ENCODE data around the gene SPINK8.

SPINK8 gene

GRCh38 chr3:48303021-48303420, 30.4 kb downstream of the SPINK8 start:
- TF ChIP-seq REST (IDR thresholded peaks at IDR 0.05; ENCODE audit: insufficient read depth in 1 of 2, low read depth in 2 of 2, low read length in 2 of 2) (no peak), POLR2AphosphoS5 (IDR thresholded peaks at IDR 0.05; ENCODE audit: low read depth, low read length) (no peak), TAF1 (IDR thresholded peaks at IDR 0.05; ENCODE audit: borderline replicate concordance, insufficient read depth, low read length) (no peak), FOXP2 (optimal IDR thresholded peaks at IDR 0.05; ENCODE audit: borderline replicate concordance, extremely low read depth, extremely low read length, insufficient read depth) (no peak)

GRCh38 chr3:48301800-48302166, 31.7 kb downstream of the SPINK8 start:
- TF ChIP-seq POLR2AphosphoS5 (IDR thresholded peaks at IDR 0.05; ENCODE audit: low read depth, low read length) = no peak
- no peak for TF ChIP-seq TAF1 (IDR thresholded peaks at IDR 0.05; ENCODE audit: borderline replicate concordance, insufficient read depth, low read length)
- no peak for TF ChIP-seq SIN3A (IDR thresholded peaks at IDR 0.05; ENCODE audit: borderline replicate concordance, insufficient read depth, low read length)
- TF ChIP-seq FOXP2 (optimal IDR thresholded peaks at IDR 0.05; ENCODE audit: borderline replicate concordance, extremely low read depth, extremely low read length, insufficient read depth) = no peak

GRCh38 chr3:48301020-48301799, 32.3 kb downstream of the SPINK8 start, which contains the start of gene NME6:
NME6 (minus strand) TSS chr3:48301367.
- peak; percentile 81 for TF ChIP-seq POLR2AphosphoS5 (IDR thresholded peaks at IDR 0.05; ENCODE audit: low read depth, low read length)
- TF ChIP-seq SIN3A (IDR thresholded peaks at IDR 0.05; ENCODE audit: borderline replicate concordance, insufficient read depth, low read length) = no peak
- no peak for TF ChIP-seq REST (IDR thresholded peaks at IDR 0.05; ENCODE audit: insufficient read depth in 1 of 2, low read depth in 2 of 2, low read length in 2 of 2)
- TF ChIP-seq TAF1 (IDR thresholded peaks at IDR 0.05; ENCODE audit: borderline replicate concordance, insufficient read depth, low read length) = peak; percentile 83; the same call in 1 of the 2 replicates
- peak; percentile 55 for TF ChIP-seq FOXP2 (optimal IDR thresholded peaks at IDR 0.05; ENCODE audit: borderline replicate concordance, extremely low read depth, extremely low read length, insufficient read depth)

GRCh38 chr3:48299746-48300712, 33.4 kb downstream of the SPINK8 start:
- TF ChIP-seq SIN3A (IDR thresholded peaks at IDR 0.05; ENCODE audit: borderline replicate concordance, insufficient read depth, low read length) = no peak
- no peak for TF ChIP-seq TAF1 (IDR thresholded peaks at IDR 0.05; ENCODE audit: borderline replicate concordance, insufficient read depth, low read length)
- TF ChIP-seq POLR2AphosphoS5 (IDR thresholded peaks at IDR 0.05; ENCODE audit: low read depth, low read length) = no peak
- TF ChIP-seq FOXP2 (optimal IDR thresholded peaks at IDR 0.05; ENCODE audit: borderline replicate concordance, extremely low read depth, extremely low read length, insufficient read depth) = no peak
- no peak for TF ChIP-seq REST (IDR thresholded peaks at IDR 0.05; ENCODE audit: insufficient read depth in 1 of 2, low read depth in 2 of 2, low read length in 2 of 2)

GRCh38 chr3:48297111-48297810, 36.2 kb downstream of the SPINK8 start:
- TF ChIP-seq POLR2AphosphoS5 (IDR thresholded peaks at IDR 0.05; ENCODE audit: low read depth, low read length) = no peak
- TF ChIP-seq REST (IDR thresholded peaks at IDR 0.05; ENCODE audit: insufficient read depth in 1 of 2, low read depth in 2 of 2, low read length in 2 of 2) = no peak
- no peak for TF ChIP-seq SIN3A (IDR thresholded peaks at IDR 0.05; ENCODE audit: borderline replicate concordance, insufficient read depth, low read length)
- TF ChIP-seq TAF1 (IDR thresholded peaks at IDR 0.05; ENCODE audit: borderline replicate concordance, insufficient read depth, low read length) = no peak
- no peak for TF ChIP-seq FOXP2 (optimal IDR thresholded peaks at IDR 0.05; ENCODE audit: borderline replicate concordance, extremely low read depth, extremely low read length, insufficient read depth)

All from PFSK-1 (cell line).